Spleen (tissue), 11 donors: ENCODE data around the gene DYNC2I2. TPM values are rescaled to one million over a fixed set of nuclear protein-coding genes. Genes with fewer than 3 reads are reported as not detected.

ENCODE experiments used
- DNase-seq: peaks from one replicate; pipeline ENCODE4 v3.0.0-alpha.2; 2020
- H3K27ac ChIP-seq, 8 donors: fragments of 200-600 bp; sonication (generic) in 7 of 8; 1 replicate in 4 of 8; 2 replicates in 4 of 8; pipeline versions ENCODE4 v1.5.0 to v1.8.0; 2016 to 2021; ENCODE audit warnings: inconsistent platforms in 4 of 8, mild to moderate bottlenecking in 4 of 8, moderate library complexity in 1 of 8
- H3K27me3 ChIP-seq, 7 donors: fragments of 200-600 bp; sonication (generic) in 6 of 7; replicated peaks in 1 of 7; 1 replicate in 4 of 7; 2 replicates in 3 of 7; pipeline versions ENCODE4 v1.5.0 to v1.8.0; 2016 to 2021; ENCODE audit warnings: inconsistent platforms in 3 of 7, mild to moderate bottlenecking in 1 of 7
- H3K36me3 ChIP-seq, 6 donors: fragments of 200-600 bp; sonication (generic) in 5 of 6; 1 replicate in 4 of 6; 2 replicates in 2 of 6; pipeline versions ENCODE4 v1.5.0 to v1.8.0; 2016 to 2021; ENCODE audit warnings: inconsistent platforms in 2 of 6
- H3K4me1 ChIP-seq, 6 donors: fragments of 200-600 bp; sonication (generic) in 5 of 6; 1 replicate in 3 of 6; 2 replicates in 3 of 6; pipeline versions ENCODE4 v1.5.0 to v1.8.0; 2016 to 2021; ENCODE audit warnings: inconsistent platforms in 3 of 6
- H3K4me3 ChIP-seq, 8 donors: fragments of 200-600 bp; sonication (generic) in 7 of 8; 1 replicate in 4 of 8; 2 replicates in 4 of 8; pipeline versions ENCODE4 v1.5.0 to v1.8.0; 2016 to 2021; ENCODE audit warnings: inconsistent platforms in 4 of 8, mild to moderate bottlenecking in 4 of 8, moderate library complexity in 2 of 8
- H3K9me3 ChIP-seq, 8 donors: fragments of 200-600 bp; sonication (generic) in 7 of 8; 1 replicate in 4 of 8; 2 replicates in 4 of 8; pipeline versions ENCODE4 v1.5.0 to v1.8.0; 2016 to 2021; ENCODE audit warnings: inconsistent platforms in 4 of 8
- POLR2A ChIP-seq, 3 donors: fragments of 450-650 bp; IDR thresholded peaks; one replicate each; pipeline ENCODE4 v1.5.1; 2017; ENCODE audit warnings: antibody characterized with exemption in 3 of 3, mild to moderate bottlenecking in 1 of 3
- POLR2AphosphoS5 ChIP-seq, 3 donors: sonication (generic); formaldehyde crosslinking; IDR thresholded peaks; one replicate each; pipeline ENCODE4 v1.5.1; 2017; ENCODE audit warnings: antibody characterized with exemption in 3 of 3
- WGBS, 5 donors: extraction: QIAGEN DNeasy Blood & Tissue Kit in 3 of 5; methylation state at CpG; one replicate each; pipeline versions ENCODE4 v1.1.5 to v1.1.7; 2013 to 2018; 5-methylcytosine and 5-hydroxymethylcytosine counted together
- intact Hi-C: fragments of 100-400 bp; cut with DNase I; formaldehyde crosslinking; loops from one replicate; pipeline ENCODE4 v1.15.0; 2023; ENCODE audit warnings: low total_unique reads
- polyA plus RNA-seq, 3 donors: library from polyadenylated mRNA; stranded (reverse); fragments of 200-250 nt; gene quantifications; one replicate each; pipeline ENCODE4 v1.2.1, GENCODE V29; 2013
- total RNA-seq, 7 donors: library from RNA; depleted of rRNA in 3 of 7; stranded (reverse); fragments of >200 nt in 3 of 7; fragmentation: NEBNext Ultra II Directional in 4 of 7; extraction: Animal tissue kit (Norgen Biotek cat#: 25700) in 4 of 7; gene quantifications; one replicate each; pipeline versions ENCODE4 v1.1.0 to v1.2.1, GENCODE V29; 2016 to 2021
- TF ChIP-seq, protein P1 (sequence below), 11 experiments: fragments of 200-600 bp in 7 of 11; fragments of 450-650 bp in 4 of 11; sonication (generic) in 4 of 11; IDR thresholded peaks in 8 of 11; conservative IDR thresholded peaks in 3 of 11; 1 replicate in 7 of 11; 2 replicates in 4 of 11; pipeline versions ENCODE4 v1.4.0 to v1.8.0; 2016 to 2021; ENCODE audit warnings: antibody characterized with exemption in 11 of 11, inconsistent platforms in 4 of 11, mild to moderate bottlenecking in 1 of 11
- donor health status: healthy with polysubstance abuse.
- donor health status: DM: no; HTN: no; CAD: no; lungs with moderate emphysema.
- donor health status: DM: no; HTN: no; CAD: no.
- donor health status: Bipolar disorder and iron deficiency.
- donor health status: healthy.
- donor health status: DM: no; HTN: no; CAD: no.
- donor health status: DM: yes; HTN: yes; CAD: no.

DYNC2I2 gene
- total and polyA plus RNA-seq, 10 donors: 19.0 to 61.6 (median 29.2) TPM

DNA sequence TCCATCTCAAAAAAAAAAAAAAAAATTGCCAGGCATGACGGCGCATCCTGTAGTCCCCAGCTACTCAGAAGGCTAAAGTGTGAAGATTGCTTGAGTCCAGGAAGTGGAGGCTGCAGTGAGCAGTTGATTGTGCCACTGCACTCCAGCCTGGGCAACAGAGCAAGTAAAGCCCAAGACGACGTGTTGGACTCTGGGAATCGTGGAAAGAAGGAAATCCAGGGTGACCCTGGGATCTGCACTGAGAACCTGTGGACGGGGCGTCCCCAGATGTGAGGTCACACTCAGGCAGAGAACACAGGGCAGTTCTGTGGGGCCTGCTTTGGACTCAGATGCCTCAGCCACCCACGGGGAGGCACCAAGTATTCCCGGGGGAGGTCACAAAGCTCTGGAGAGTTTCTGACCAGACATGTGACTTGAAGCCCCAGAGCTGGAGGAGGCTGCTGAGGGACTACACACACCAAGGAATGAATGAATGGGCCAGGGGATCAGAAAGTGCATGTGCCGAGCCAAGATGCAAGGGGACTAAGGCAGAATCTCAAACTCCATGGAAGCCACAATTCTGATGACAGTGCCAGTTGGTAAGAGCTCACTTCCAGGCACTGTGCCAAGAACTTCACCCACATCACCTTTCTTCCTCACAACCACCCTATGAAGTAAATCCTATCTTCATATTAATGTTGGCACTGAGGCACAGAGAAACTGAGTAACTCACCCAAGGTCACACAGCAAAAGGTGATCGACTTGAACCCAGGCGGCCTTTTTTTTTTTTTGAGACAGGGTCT lies 12.9 kb downstream of the DYNC2I2 start:
- Histone ChIP-seq H3K27ac (peak overlapping the region in 4 of 8 donors; percentile 49 to 66 (median 60)), H3K9me3 (no peaks in the 10 kb centered on the region), H3K27me3 (no peaks in the 10 kb centered on the region), H3K36me3 (peaks cover 0 to 22% (median 0%) of the 10 kb centered on the region in 6 donors), H3K4me1 (peaks cover 0 to 17% (median 13%) of the 10 kb centered on the region in 6 donors), H3K4me3 (no peak overlapping the region)
- peak in 2 of 3 donors; percentile 25 to 46 for TF ChIP-seq POLR2AphosphoS5 (IDR thresholded peaks at IDR 0.05)
- TF ChIP-seq, protein P1, sequence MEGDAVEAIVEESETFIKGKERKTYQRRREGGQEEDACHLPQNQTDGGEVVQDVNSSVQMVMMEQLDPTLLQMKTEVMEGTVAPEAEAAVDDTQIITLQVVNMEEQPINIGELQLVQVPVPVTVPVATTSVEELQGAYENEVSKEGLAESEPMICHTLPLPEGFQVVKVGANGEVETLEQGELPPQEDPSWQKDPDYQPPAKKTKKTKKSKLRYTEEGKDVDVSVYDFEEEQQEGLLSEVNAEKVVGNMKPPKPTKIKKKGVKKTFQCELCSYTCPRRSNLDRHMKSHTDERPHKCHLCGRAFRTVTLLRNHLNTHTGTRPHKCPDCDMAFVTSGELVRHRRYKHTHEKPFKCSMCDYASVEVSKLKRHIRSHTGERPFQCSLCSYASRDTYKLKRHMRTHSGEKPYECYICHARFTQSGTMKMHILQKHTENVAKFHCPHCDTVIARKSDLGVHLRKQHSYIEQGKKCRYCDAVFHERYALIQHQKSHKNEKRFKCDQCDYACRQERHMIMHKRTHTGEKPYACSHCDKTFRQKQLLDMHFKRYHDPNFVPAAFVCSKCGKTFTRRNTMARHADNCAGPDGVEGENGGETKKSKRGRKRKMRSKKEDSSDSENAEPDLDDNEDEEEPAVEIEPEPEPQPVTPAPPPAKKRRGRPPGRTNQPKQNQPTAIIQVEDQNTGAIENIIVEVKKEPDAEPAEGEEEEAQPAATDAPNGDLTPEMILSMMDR (IDR thresholded peaks at IDR 0.05 in 8 of 11, conservative IDR thresholded peaks at IDR 0.05 in 3 of 11): no peak
- WGBS, 5 donors: 54 to 75% (median 69%) methylated on average over 12 of the region's 12 CpGs
- intact Hi-C loops: no loop called here
- no peak for DNase-seq

- Histone ChIP-seq H3K27ac (peak overlapping the region in 5 of 8 donors; percentile 49 to 66 (median 61)), H3K4me1 (peaks cover 0 to 18% (median 14%) of the 10 kb centered on the region in 6 donors), H3K27me3 (no peaks in the 10 kb centered on the region), H3K9me3 (no peaks in the 10 kb centered on the region), H3K4me3 (no peak overlapping the region), H3K36me3 (peaks cover 0 to 31% (median 0%) of the 10 kb centered on the region in 6 donors)
- 67 to 75% (median 69%) methylated on average over 12 of the region's 12 CpGs for WGBS, 5 donors
- DNase-seq: no peak
- intact Hi-C loops: no loop called here
- TF ChIP-seq, protein P1 (IDR thresholded peaks at IDR 0.05 in 8 of 11, conservative IDR thresholded peaks at IDR 0.05 in 3 of 11): no peak
- TF ChIP-seq POLR2AphosphoS5 (IDR thresholded peaks at IDR 0.05) (no peak), POLR2A (IDR thresholded peaks at IDR 0.05) (no peak)
Observed at GRCh38 chr9:128642675-128643245, 13.9 kb downstream of the DYNC2I2 start.

DNA sequence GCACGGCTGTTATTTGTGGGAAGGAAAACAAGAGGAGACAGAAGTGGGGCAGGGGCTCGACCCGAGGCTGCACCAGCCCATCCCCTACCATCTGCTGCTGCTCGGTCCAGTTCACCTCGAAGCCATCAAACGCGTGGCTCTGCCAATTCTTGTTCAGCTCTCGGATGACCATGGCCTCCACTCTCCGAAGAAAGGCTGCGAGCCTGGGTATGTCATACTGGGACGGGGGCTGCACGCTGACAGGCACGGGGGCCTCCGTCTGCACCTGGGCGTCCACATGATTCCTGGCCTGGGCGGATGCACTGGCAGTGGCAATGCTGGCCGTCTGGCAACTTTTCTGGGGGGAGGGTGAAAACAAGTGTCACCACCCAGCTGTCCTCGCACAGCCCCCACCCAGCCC lies 16.0 kb downstream of the DYNC2I2 start:
- Histone ChIP-seq H3K27me3 (no peaks in the 10 kb centered on the region), H3K27ac (no peak overlapping the region), H3K4me3 (no peak overlapping the region), H3K36me3 (peaks cover 0 to 53% (median 4%) of the 10 kb centered on the region in 6 donors), H3K4me1 (peaks cover 0 to 40% (median 26%) of the 10 kb centered on the region in 6 donors), H3K9me3 (no peaks in the 10 kb centered on the region)
- 91 to 97% (median 97%) methylated on average over 16 to 18 of the region's 18 CpGs for WGBS, 5 donors
- intact Hi-C loops: no loop called here
- TF ChIP-seq, protein P1 (IDR thresholded peaks at IDR 0.05 in 8 of 11, conservative IDR thresholded peaks at IDR 0.05 in 3 of 11): no peak
- TF ChIP-seq POLR2AphosphoS5 (IDR thresholded peaks at IDR 0.05) (no peak), POLR2A (IDR thresholded peaks at IDR 0.05) (no peak)
- no peak for DNase-seq

- no peak for TF ChIP-seq POLR2A (IDR thresholded peaks at IDR 0.05)
- TF ChIP-seq, protein P1 (IDR thresholded peaks at IDR 0.05 in 8 of 11, conservative IDR thresholded peaks at IDR 0.05 in 3 of 11): no peak
- no peak for TF ChIP-seq POLR2AphosphoS5 (IDR thresholded peaks at IDR 0.05)
- H3K9me3 ChIP-seq: no peaks in the 10 kb centered on the region
- no peaks in the 10 kb centered on the region for H3K27me3 ChIP-seq
- H3K4me1 ChIP-seq: peaks cover 0 to 53% (median 34%) of the 10 kb centered on the region in 6 donors
- no peak overlapping the region for H3K4me3 ChIP-seq
- peaks cover 0 to 73% (median 14%) of the 10 kb centered on the region in 6 donors for H3K36me3 ChIP-seq
- intact Hi-C loops: no loop called here
- no peak for DNase-seq
- no peak overlapping the region for H3K27ac ChIP-seq
- 93 to 99% (median 99%) methylated on average over 4 of the region's 4 CpGs for WGBS, 5 donors
Observed at GRCh38 chr9:128638580-128638979, 18.1 kb downstream of the DYNC2I2 start.
